HepG2 (cell line): ENCODE measurements around the gene SS18L1. TPM values are rescaled to one million over a fixed set of nuclear protein-coding genes. Genes with fewer than 3 reads are reported as not detected.
A peak's percentile ranks its signal among the peaks of the same experiment; 100 is the strongest.

Source experiments
- ATAC-seq: fragments of 200-7000 bp; cut with Tn5 transposase; 3 replicates; pipeline ENCODE4 v1.9.1; 2020; ENCODE audit warnings: mild to moderate bottlenecking, moderate library complexity
- BruUV-seq: library from RNA; stranded (reverse); fragments of 400-500 nt; replicated peaks from 2 replicates; lab custom pipeline; 2021; lab: Mats Ljungman, UMichigan
- CTCF ChIA-PET: fragments of 300-600 bp; formaldehyde crosslinking; extraction: SDS; loops from one replicate; lab custom pipeline; 2021; ENCODE audit warnings: low total read pairs, inconsistent platforms, low intra/inter-chr PET ratio; lab: Yijun Ruan, JAX
- POLR2A ChIA-PET: fragments of 350-600 bp; sonication (Branson Sonifier 250); formaldehyde crosslinking; loops from one replicate; lab custom pipeline; 2020; ENCODE audit warnings: antibody characterized with exemption, inconsistent platforms; lab: Yijun Ruan, JAX
- DNase-seq: peaks from one replicate; pipeline ENCODE4 v3.0.0-alpha.2; 2015; ENCODE audit warnings: low spot score
- FAIRE-seq: peaks from 3 replicates; lab custom pipeline; 2011; peaks lifted over from hg19 to GRCh38; lab: Jason Lieb, UNC
- H2AFZ ChIP-seq: one replicate; pipeline ENCODE4 v1.6.1; 2011; ENCODE audit warnings: low read length, inconsistent platforms
- H3K27ac ChIP-seq: fragments of 300-600 bp; 3 replicates; pipeline ENCODE4 v1.8.0; 2011; ENCODE audit warnings: mixed run types, mild to moderate bottlenecking, mixed read lengths, low read length, inconsistent platforms; ENCODE audit not compliant: insufficient read depth; ENCODE audit errors: extremely low read length
- H3K27me3 ChIP-seq, 2 experiments: fragments of 200-600 bp in 1 of 2; 2 replicates in 1 of 2; 3 replicates in 1 of 2; pipeline versions ENCODE4 v1.6.0 to v1.8.0; 2011; ENCODE audit warnings: low read length in 2 of 2, mild to moderate bottlenecking in 2 of 2, moderate library complexity in 2 of 2, inconsistent platforms in 1 of 2; ENCODE audit not compliant: insufficient read depth in 2 of 2, control insufficient read depth in 1 of 2
- H3K36me3 ChIP-seq, 2 experiments: fragments of 200-600 bp in 1 of 2; replicated peaks in 1 of 2; 2 replicates in 1 of 2; 3 replicates in 1 of 2; pipeline versions ENCODE4 v1.5.1 to v1.8.0; 2011; ENCODE audit warnings: low read length in 2 of 2, inconsistent platforms in 1 of 2; ENCODE audit not compliant: insufficient read depth in 2 of 2, control insufficient read depth in 1 of 2
- H3K4me1 ChIP-seq: 2 replicates; pipeline ENCODE4 v1.5.1; 2012; ENCODE audit warnings: low read length, inconsistent platforms; ENCODE audit not compliant: insufficient read depth
- H3K4me2 ChIP-seq: 2 replicates; pipeline ENCODE4 v1.6.0; 2011; ENCODE audit warnings: low read depth, low read length, inconsistent platforms
- H3K4me3 ChIP-seq, 3 experiments: fragments of 200-600 bp in 1 of 3; sonication (generic), shearing (Covaris generic) in 1 of 3; replicated peaks in 1 of 3; 2 replicates each; pipeline ENCODE4 v1.5.1; 2011 to 2016; ENCODE audit warnings: low read length in 3 of 3, inconsistent platforms in 2 of 3, low read depth in 2 of 3, mild to moderate bottlenecking in 2 of 3, control low read depth in 1 of 3, mixed read lengths in 1 of 3; ENCODE audit not compliant: insufficient read depth in 1 of 3
- H3K79me2 ChIP-seq: one replicate; pipeline ENCODE4 v1.6.1; 2011; ENCODE audit warnings: low read length, inconsistent platforms; ENCODE audit not compliant: insufficient read depth
- H3K9ac ChIP-seq: 2 replicates; pipeline ENCODE4 v1.6.0; 2011; ENCODE audit warnings: mild to moderate bottlenecking, low read depth, low read length, inconsistent platforms; ENCODE audit not compliant: insufficient read depth
- H3K9me3 ChIP-seq: 2 replicates; pipeline ENCODE4 v1.5.1; 2012; ENCODE audit warnings: mild to moderate bottlenecking, low read length
- H4K20me1 ChIP-seq: 2 replicates; pipeline ENCODE4 v1.6.0; 2011; ENCODE audit warnings: inconsistent platforms, mild to moderate bottlenecking, low read length, moderate library complexity; ENCODE audit not compliant: insufficient read depth
- HOXA5 ChIP-seq: sonication (generic); formaldehyde crosslinking; IDR thresholded peaks from 2 replicates; pipeline ENCODE4 v1.4.0; 2020; ENCODE audit warnings: missing genetic modification reagents
- IRX3 ChIP-seq: sonication (generic); formaldehyde crosslinking; IDR thresholded peaks from 2 replicates; pipeline ENCODE4 v1.8.1; 2023; ENCODE audit warnings: mild to moderate bottlenecking, low read depth, missing genetic modification reagents, borderline replicate concordance
- PTBP1 ChIP-seq: fragments of 200-400 bp; formaldehyde crosslinking; IDR thresholded peaks from 2 replicates; pipeline ENCODE4 v1.6.1; 2018; ENCODE audit warnings: low read length, low read depth; ENCODE audit not compliant: poor library complexity, severe bottlenecking
- RBM22 ChIP-seq: fragments of 200-400 bp; formaldehyde crosslinking; optimal IDR thresholded peaks from 2 replicates; pipeline ENCODE3; 2017; ENCODE audit warnings: mild to moderate bottlenecking, low read length, moderate library complexity
- ZNF12 ChIP-seq: sonication (generic); formaldehyde crosslinking; IDR thresholded peaks from 2 replicates; pipeline ENCODE4 v1.5.0; 2020; ENCODE audit warnings: missing genetic modification reagents
- ZNF839 ChIP-seq: sonication (generic); formaldehyde crosslinking; IDR thresholded peaks from 2 replicates; pipeline ENCODE4 v1.4.0; 2020; ENCODE audit warnings: missing genetic modification reagents, mild to moderate bottlenecking, borderline replicate concordance
- WGBS: methylation state at CpG from one replicate; pipeline ENCODE4 v1.1.6; 2017; ENCODE audit warnings: low lambda C conversion rate; 5-methylcytosine and 5-hydroxymethylcytosine counted together
- in situ Hi-C: cut with HindIII; loops from 2 replicates; pipeline ENCODE4 v1.10.0; 2017; ENCODE audit warnings: low pct_unique_long_range_greater_than_20kb; ENCODE audit not compliant: extremely low pct_ligation_motif_present
- intact Hi-C: fragments of 100-400 bp; cut with micrococcal nuclease; formaldehyde crosslinking; loops from one replicate; pipeline ENCODE4 v1.10.0; 2022; ENCODE audit not compliant: unreplicated experiment
- polyA plus RNA-seq, 8 experiments: library from polyadenylated mRNA; depleted of rRNA in 3 of 8; stranded (reverse) in 7 of 8; unstranded in 1 of 8; fragments of >200 nt; fragmentation: Illumina TruSeq in 4 of 8; extraction: Trizol in 4 of 8; gene quantifications; 2 replicates each; pipeline versions ENCODE4 v1.2.1 to v1.2.3, GENCODE V29; 2011 to 2016; ENCODE audit warnings: low read depth in 4 of 8, missing spikeins in 1 of 8, mixed read lengths in 1 of 8; ENCODE audit not compliant: insufficient read depth in 1 of 8
- total RNA-seq, 5 experiments: library from RNA; depleted of rRNA; stranded (reverse); fragments of >200 nt; fragmentation: Illumina TruSeq; extraction: Trizol; gene quantifications; 2 replicates each; pipeline ENCODE4 v1.2.3, GENCODE V29; 2016; ENCODE audit warnings: low read depth in 1 of 5
- TF ChIP-seq, protein P1 (sequence below): IDR thresholded peaks from 2 replicates; pipeline ENCODE4 v1.6.1; 2016
- TF ChIP-seq, protein P2 (sequence below), 2 experiments: sonication (generic) in 1 of 2; formaldehyde crosslinking in 1 of 2; IDR thresholded peaks; 2 replicates each; pipeline versions ENCODE4 v1.5.1 to v1.6.1; 2011 to 2020; ENCODE audit warnings: borderline replicate concordance in 1 of 2, low read depth in 1 of 2, low read length in 1 of 2, mild to moderate bottlenecking in 1 of 2, missing genetic modification reagents in 1 of 2, moderate library complexity in 1 of 2
- TF ChIP-seq, protein P3 (sequence below): sonication (generic); formaldehyde crosslinking; IDR thresholded peaks from 2 replicates; pipeline ENCODE4 v1.4.0; 2020; ENCODE audit warnings: missing genetic modification reagents, borderline replicate concordance

SS18L1 gene
- total and polyA plus RNA-seq, 2 of the 13 experiments (the other 11 are each of a cell fraction or from before 2014, with no cell fraction given), result 17.8 to 27.6 TPM

DNA sequence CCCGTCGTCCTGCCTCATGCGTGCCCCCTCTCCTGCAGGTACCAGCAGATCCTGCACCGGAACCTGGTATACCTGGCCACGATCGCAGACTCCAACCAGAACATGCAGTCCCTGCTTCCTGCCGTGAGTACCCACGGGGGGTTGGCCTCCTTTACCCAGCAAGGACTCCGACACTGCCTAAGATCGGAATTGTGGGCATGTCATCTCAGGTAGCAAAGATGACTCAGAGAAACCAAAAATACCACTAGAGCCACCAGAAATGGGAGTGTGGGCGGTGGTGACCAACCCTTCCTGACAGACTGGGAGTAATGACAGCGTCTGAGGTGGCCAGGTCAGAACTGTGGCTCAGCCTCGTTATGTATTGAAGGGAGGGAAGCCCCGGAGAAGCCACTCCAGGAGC lies 16.3 kb downstream of the SS18L1 start:
- Histone ChIP-seq H3K79me2 (peaks cover 51% of the 10 kb centered on the region), H3K4me3 (no peak overlapping the region), H4K20me1 (peaks cover 17% of the 10 kb centered on the region), H3K9ac (no peak overlapping the region), H3K27ac (no peak overlapping the region), H3K36me3 (peaks cover 47 to 71% of the 10 kb centered on the region in 2 experiments), H3K4me1 (peaks cover 28% of the 10 kb centered on the region), H2AFZ (no peak overlapping the region), H3K4me2 (no peak overlapping the region), H3K27me3 (no peaks in the 10 kb centered on the region), H3K9me3 (no peaks in the 10 kb centered on the region)
- WGBS, result 93% methylated on average over 14 of the region's 14 CpGs
- POLR2A ChIA-PET, result no interaction called here
- intact Hi-C loops, result loop anchor here (5.0 kb wide), 1 partner anchor 38 kb away; the partner anchor contains the start of gene LSM14B
- no TSS peak for BruUV-seq
- DNase-seq (no peak), FAIRE-seq (no peak), ATAC-seq (no peak)
- TF ChIP-seq ZNF839, result no peak
- TF ChIP-seq, protein P1, sequence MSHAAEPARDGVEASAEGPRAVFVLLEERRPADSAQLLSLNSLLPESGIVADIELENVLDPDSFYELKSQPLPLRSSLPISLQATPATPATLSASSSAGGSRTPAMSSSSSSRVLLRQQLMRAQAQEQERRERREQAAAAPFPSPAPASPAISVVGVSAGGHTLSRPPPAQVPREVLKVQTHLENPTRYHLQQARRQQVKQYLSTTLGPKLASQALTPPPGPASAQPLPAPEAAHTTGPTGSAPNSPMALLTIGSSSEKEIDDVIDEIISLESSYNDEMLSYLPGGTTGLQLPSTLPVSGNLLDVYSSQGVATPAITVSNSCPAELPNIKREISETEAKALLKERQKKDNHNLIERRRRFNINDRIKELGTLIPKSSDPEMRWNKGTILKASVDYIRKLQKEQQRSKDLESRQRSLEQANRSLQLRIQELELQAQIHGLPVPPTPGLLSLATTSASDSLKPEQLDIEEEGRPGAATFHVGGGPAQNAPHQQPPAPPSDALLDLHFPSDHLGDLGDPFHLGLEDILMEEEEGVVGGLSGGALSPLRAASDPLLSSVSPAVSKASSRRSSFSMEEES (CRISPR knock-in tag), result no peak
- no peak for TF ChIP-seq PTBP1
- TF ChIP-seq, protein P2, sequence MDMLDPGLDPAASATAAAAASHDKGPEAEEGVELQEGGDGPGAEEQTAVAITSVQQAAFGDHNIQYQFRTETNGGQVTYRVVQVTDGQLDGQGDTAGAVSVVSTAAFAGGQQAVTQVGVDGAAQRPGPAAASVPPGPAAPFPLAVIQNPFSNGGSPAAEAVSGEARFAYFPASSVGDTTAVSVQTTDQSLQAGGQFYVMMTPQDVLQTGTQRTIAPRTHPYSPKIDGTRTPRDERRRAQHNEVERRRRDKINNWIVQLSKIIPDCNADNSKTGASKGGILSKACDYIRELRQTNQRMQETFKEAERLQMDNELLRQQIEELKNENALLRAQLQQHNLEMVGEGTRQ (IDR thresholded peaks at IDR 0.05; ENCODE audit: low read depth, low read length), result no peak
- TF ChIP-seq, protein P2 (CRISPR knock-in tag; IDR thresholded peaks at IDR 0.05; ENCODE audit: borderline replicate concordance), result no peak
- no peak for TF ChIP-seq ZNF12 (CRISPR knock-in tag)
- no peak for TF ChIP-seq IRX3 (CRISPR knock-in tag)
- no peak for TF ChIP-seq HOXA5 (CRISPR knock-in tag)
- TF ChIP-seq, protein P3, sequence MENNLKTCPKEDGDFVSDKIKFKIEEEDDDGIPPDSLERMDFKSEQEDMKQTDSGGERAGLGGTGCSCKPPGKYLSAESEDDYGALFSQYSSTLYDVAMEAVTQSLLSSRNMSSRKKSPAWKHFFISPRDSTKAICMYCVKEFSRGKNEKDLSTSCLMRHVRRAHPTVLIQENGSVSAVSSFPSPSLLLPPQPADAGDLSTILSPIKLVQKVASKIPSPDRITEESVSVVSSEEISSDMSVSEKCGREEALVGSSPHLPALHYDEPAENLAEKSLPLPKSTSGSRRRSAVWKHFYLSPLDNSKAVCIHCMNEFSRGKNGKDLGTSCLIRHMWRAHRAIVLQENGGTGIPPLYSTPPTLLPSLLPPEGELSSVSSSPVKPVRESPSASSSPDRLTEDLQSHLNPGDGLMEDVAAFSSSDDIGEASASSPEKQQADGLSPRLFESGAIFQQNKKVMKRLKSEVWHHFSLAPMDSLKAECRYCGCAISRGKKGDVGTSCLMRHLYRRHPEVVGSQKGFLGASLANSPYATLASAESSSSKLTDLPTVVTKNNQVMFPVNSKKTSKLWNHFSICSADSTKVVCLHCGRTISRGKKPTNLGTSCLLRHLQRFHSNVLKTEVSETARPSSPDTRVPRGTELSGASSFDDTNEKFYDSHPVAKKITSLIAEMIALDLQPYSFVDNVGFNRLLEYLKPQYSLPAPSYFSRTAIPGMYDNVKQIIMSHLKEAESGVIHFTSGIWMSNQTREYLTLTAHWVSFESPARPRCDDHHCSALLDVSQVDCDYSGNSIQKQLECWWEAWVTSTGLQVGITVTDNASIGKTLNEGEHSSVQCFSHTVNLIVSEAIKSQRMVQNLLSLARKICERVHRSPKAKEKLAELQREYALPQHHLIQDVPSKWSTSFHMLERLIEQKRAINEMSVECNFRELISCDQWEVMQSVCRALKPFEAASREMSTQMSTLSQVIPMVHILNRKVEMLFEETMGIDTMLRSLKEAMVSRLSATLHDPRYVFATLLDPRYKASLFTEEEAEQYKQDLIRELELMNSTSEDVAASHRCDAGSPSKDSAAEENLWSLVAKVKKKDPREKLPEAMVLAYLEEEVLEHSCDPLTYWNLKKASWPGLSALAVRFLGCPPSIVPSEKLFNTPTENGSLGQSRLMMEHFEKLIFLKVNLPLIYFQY (CRISPR knock-in tag), result no peak
- peak; percentile 70 for TF ChIP-seq RBM22
- in situ Hi-C loops, result no loop called here
- CTCF ChIA-PET, result no interaction called here
